Measurements from ENCODE around the gene GRIN2C.

GRCh38 chr17:74907012-74907411 lies 47.3 kb upstream of the GRIN2C start:
- no peak for TF ChIP-seq EZH2 (IDR thresholded peaks at IDR 0.05)
- no peak for TF ChIP-seq FOXP2 (optimal IDR thresholded peaks at IDR 0.05; ENCODE audit: control extremely low read depth, extremely low read length, insufficient read depth)
- TF ChIP-seq POLR2AphosphoS5 (IDR thresholded peaks at IDR 0.05; ENCODE audit: borderline replicate concordance, low read depth, low read length), result no peak

Measured in SK-N-MC (cell line).